Spleen (tissue), 11 donors: Measurements from ENCODE around the gene OGFR. TPM values are rescaled to one million over a fixed set of nuclear protein-coding genes. Genes with fewer than 3 reads are reported as not detected.

Source experiments
- DNase-seq: peaks from one replicate; pipeline ENCODE4 v3.0.0-alpha.2; 2020
- H3K27ac ChIP-seq, 8 donors: fragments of 200-600 bp; sonication (generic) in 7 of 8; 1 replicate in 4 of 8; 2 replicates in 4 of 8; pipeline versions ENCODE4 v1.5.0 to v1.8.0; 2016 to 2021; ENCODE audit warnings: inconsistent platforms in 4 of 8, mild to moderate bottlenecking in 4 of 8, moderate library complexity in 1 of 8
- H3K27me3 ChIP-seq, 7 donors: fragments of 200-600 bp; sonication (generic) in 6 of 7; replicated peaks in 1 of 7; 1 replicate in 4 of 7; 2 replicates in 3 of 7; pipeline versions ENCODE4 v1.5.0 to v1.8.0; 2016 to 2021; ENCODE audit warnings: inconsistent platforms in 3 of 7, mild to moderate bottlenecking in 1 of 7
- H3K36me3 ChIP-seq, 6 donors: fragments of 200-600 bp; sonication (generic) in 5 of 6; 1 replicate in 4 of 6; 2 replicates in 2 of 6; pipeline versions ENCODE4 v1.5.0 to v1.8.0; 2016 to 2021; ENCODE audit warnings: inconsistent platforms in 2 of 6
- H3K4me1 ChIP-seq, 6 donors: fragments of 200-600 bp; sonication (generic) in 5 of 6; 1 replicate in 3 of 6; 2 replicates in 3 of 6; pipeline versions ENCODE4 v1.5.0 to v1.8.0; 2016 to 2021; ENCODE audit warnings: inconsistent platforms in 3 of 6
- H3K4me3 ChIP-seq, 8 donors: fragments of 200-600 bp; sonication (generic) in 7 of 8; 1 replicate in 4 of 8; 2 replicates in 4 of 8; pipeline versions ENCODE4 v1.5.0 to v1.8.0; 2016 to 2021; ENCODE audit warnings: inconsistent platforms in 4 of 8, mild to moderate bottlenecking in 4 of 8, moderate library complexity in 2 of 8
- H3K9me3 ChIP-seq, 8 donors: fragments of 200-600 bp; sonication (generic) in 7 of 8; 1 replicate in 4 of 8; 2 replicates in 4 of 8; pipeline versions ENCODE4 v1.5.0 to v1.8.0; 2016 to 2021; ENCODE audit warnings: inconsistent platforms in 4 of 8
- CTCF ChIP-seq, 11 experiments: fragments of 200-600 bp in 7 of 11; fragments of 450-650 bp in 4 of 11; sonication (generic) in 4 of 11; IDR thresholded peaks in 8 of 11; conservative IDR thresholded peaks in 3 of 11; 1 replicate in 7 of 11; 2 replicates in 4 of 11; pipeline versions ENCODE4 v1.4.0 to v1.8.0; 2016 to 2021; ENCODE audit warnings: antibody characterized with exemption in 11 of 11, inconsistent platforms in 4 of 11, mild to moderate bottlenecking in 1 of 11
- POLR2A ChIP-seq, 3 donors: fragments of 450-650 bp; IDR thresholded peaks; one replicate each; pipeline ENCODE4 v1.5.1; 2017; ENCODE audit warnings: antibody characterized with exemption in 3 of 3, mild to moderate bottlenecking in 1 of 3
- POLR2AphosphoS5 ChIP-seq, 3 donors: sonication (generic); formaldehyde crosslinking; IDR thresholded peaks; one replicate each; pipeline ENCODE4 v1.5.1; 2017; ENCODE audit warnings: antibody characterized with exemption in 3 of 3
- WGBS, 5 donors: extraction: QIAGEN DNeasy Blood & Tissue Kit in 3 of 5; methylation state at CpG; one replicate each; pipeline versions ENCODE4 v1.1.5 to v1.1.7; 2013 to 2018; 5-methylcytosine and 5-hydroxymethylcytosine counted together
- intact Hi-C: fragments of 100-400 bp; cut with DNase I; formaldehyde crosslinking; loops from one replicate; pipeline ENCODE4 v1.15.0; 2023; ENCODE audit warnings: low total_unique reads
- polyA plus RNA-seq, 3 donors: library from polyadenylated mRNA; stranded (reverse); fragments of 200-250 nt; gene quantifications; one replicate each; pipeline ENCODE4 v1.2.1, GENCODE V29; 2013
- total RNA-seq, 7 donors: library from RNA; depleted of rRNA in 3 of 7; stranded (reverse); fragments of >200 nt in 3 of 7; fragmentation: NEBNext Ultra II Directional in 4 of 7; extraction: Animal tissue kit (Norgen Biotek cat#: 25700) in 4 of 7; gene quantifications; one replicate each; pipeline versions ENCODE4 v1.1.0 to v1.2.1, GENCODE V29; 2016 to 2021
- donor health status: healthy with polysubstance abuse.
- donor health status: DM: no; HTN: no; CAD: no; lungs with moderate emphysema.
- donor health status: DM: no; HTN: no; CAD: no.
- donor health status: Bipolar disorder and iron deficiency.
- donor health status: healthy.
- donor health status: DM: no; HTN: no; CAD: no.
- donor health status: DM: yes; HTN: yes; CAD: no.

The OGFR gene
- total and polyA plus RNA-seq, 10 donors, result 46.0 to 127 (median 78.2) TPM

- Histone ChIP-seq H3K4me1 (peaks cover 0 to 42% (median 21%) of the 10 kb centered on the region in 6 donors), H3K9me3 (no peaks in the 10 kb centered on the region), H3K27me3 (peaks cover 0 to 14% (median 0%) of the 10 kb centered on the region in 7 donors), H3K36me3 (peaks cover 0 to 30% (median 0%) of the 10 kb centered on the region in 6 donors), H3K4me3 (no peak overlapping the region), H3K27ac (peak overlapping the region in 5 of 8 donors; percentile 49 to 80 (median 57))
- TF ChIP-seq CTCF (IDR thresholded peaks at IDR 0.05 in 8 of 11, conservative IDR thresholded peaks at IDR 0.05 in 3 of 11) (no peak), POLR2AphosphoS5 (IDR thresholded peaks at IDR 0.05) (peak in 2 of 3 donors; percentile 45 to 58), POLR2A (IDR thresholded peaks at IDR 0.05) (no peak)
- DNase-seq, result peak; percentile 86
- intact Hi-C loops, result no loop called here
- WGBS, 5 donors, result 57 to 72% (median 62%) methylated on average over 27 of the region's 27 CpGs
Measured at GRCh38 chr20:62838128-62838891, 33.7 kb downstream of the OGFR start.

- Histone ChIP-seq H3K27me3 (peaks cover 0 to 14% (median 0%) of the 10 kb centered on the region in 7 donors), H3K4me1 (peaks cover 0 to 32% (median 18%) of the 10 kb centered on the region in 6 donors), H3K9me3 (no peaks in the 10 kb centered on the region), H3K4me3 (no peak overlapping the region), H3K27ac (no peak overlapping the region), H3K36me3 (peaks cover 0 to 30% (median 0%) of the 10 kb centered on the region in 6 donors)
- TF ChIP-seq CTCF (IDR thresholded peaks at IDR 0.05 in 8 of 11, conservative IDR thresholded peaks at IDR 0.05 in 3 of 11), result no peak
- no peak for TF ChIP-seq POLR2AphosphoS5 (IDR thresholded peaks at IDR 0.05)
- no peak for DNase-seq
- WGBS, 5 donors, result 86 to 96% (median 92%) methylated on average over 8 of the region's 8 CpGs
- intact Hi-C loops, result no loop called here
Measured at GRCh38 chr20:62839261-62839660, 34.6 kb downstream of the OGFR start.

- no peak for DNase-seq
- WGBS, 5 donors, result 84 to 97% (median 92%) methylated on average over 11 of the region's 11 CpGs
- no peak for TF ChIP-seq POLR2A (IDR thresholded peaks at IDR 0.05)
- no peak for TF ChIP-seq POLR2AphosphoS5 (IDR thresholded peaks at IDR 0.05)
- no peak for TF ChIP-seq CTCF (IDR thresholded peaks at IDR 0.05 in 8 of 11, conservative IDR thresholded peaks at IDR 0.05 in 3 of 11)
- intact Hi-C loops, result no loop called here
- Histone ChIP-seq H3K27me3 (peaks cover 0 to 14% (median 0%) of the 10 kb centered on the region in 7 donors), H3K27ac (no peak overlapping the region), H3K4me3 (no peak overlapping the region), H3K4me1 (peaks cover 0 to 31% (median 17%) of the 10 kb centered on the region in 6 donors), H3K36me3 (peaks cover 0 to 30% (median 0%) of the 10 kb centered on the region in 6 donors), H3K9me3 (no peaks in the 10 kb centered on the region)
Measured at GRCh38 chr20:62839816-62840215, 35.2 kb downstream of the OGFR start.
